GM12892 (cell line): ENCODE data around the gene SLC6A3.

Experiments used
- POLR2AphosphoS5 ChIP-seq: IDR thresholded peaks from 2 replicates; pipeline ENCODE4 v1.6.1; 2011; ENCODE audit warnings: low read depth, low read length, control low read depth
- TAF1 ChIP-seq: IDR thresholded peaks from 2 replicates; pipeline ENCODE4 v1.6.1; 2011; ENCODE audit warnings: low read depth, mild to moderate bottlenecking, control low read depth, low read length, borderline replicate concordance

- no peak for TF ChIP-seq POLR2AphosphoS5
- no peak for TF ChIP-seq TAF1
Observed at GRCh38 chr5:1405539-1406530, 39.4 kb downstream of the SLC6A3 start.
